PC-3 (cell line): ENCODE data around the gene SH3RF3. TPM values are rescaled to one million over a fixed set of nuclear protein-coding genes. Genes with fewer than 3 reads are reported as not detected.

ENCODE experiments used
- ATAC-seq: fragments of 200-7000 bp; cut with Tn5 transposase; 2 replicates; pipeline ENCODE4 v1.9.1; 2020; ENCODE audit warnings: mild to moderate bottlenecking, moderate library complexity
- BruUV-seq: library from RNA; stranded (reverse); fragments of 400-500 nt; replicated peaks from 2 replicates; lab custom pipeline; 2021; lab: Mats Ljungman, UMichigan
- CTCF ChIA-PET: fragments of 300-600 bp; sonication (Branson Sonifier 250); formaldehyde crosslinking; loops from one replicate; lab custom pipeline; 2022; ENCODE audit warnings: antibody characterized with exemption; lab: Charles Lee
- POLR2A ChIA-PET: fragments of 300-600 bp; sonication (Branson Sonifier 250); formaldehyde crosslinking; loops from one replicate; lab custom pipeline; 2022; ENCODE audit warnings: antibody characterized with exemption; ENCODE audit not compliant: unreplicated experiment; lab: Charles Lee
- DNase-seq: peaks from one replicate; pipeline ENCODE4 v3.0.0-alpha.2; 2015
- H2AFZ ChIP-seq: fragments of 300-600 bp; sonication (generic); 2 replicates; pipeline ENCODE4 v1.6.0; 2016; ENCODE audit warnings: antibody characterized with exemption, low read length
- H3F3A ChIP-seq: fragments of 300-600 bp; sonication (generic); one replicate; pipeline ENCODE4 v1.6.0; 2017; ENCODE audit warnings: antibody characterized with exemption, low read length, control low read depth, mild to moderate bottlenecking; ENCODE audit not compliant: unreplicated experiment
- H3K27ac ChIP-seq: fragments of 300-600 bp; sonication (generic); 2 replicates; pipeline ENCODE4 v1.5.1; 2016; ENCODE audit warnings: mild to moderate bottlenecking, low read length
- H3K27me3 ChIP-seq: fragments of 300-600 bp; sonication (generic); 2 replicates; pipeline ENCODE4 v1.6.1; 2016; ENCODE audit warnings: low read length, mixed read lengths
- H3K36me3 ChIP-seq: fragments of 300-600 bp; sonication (generic); 2 replicates; pipeline ENCODE4 v1.6.1; 2016; ENCODE audit warnings: low read depth, mixed run types, low read length, mixed read lengths
- H3K4me1 ChIP-seq: fragments of 300-600 bp; sonication (generic); 2 replicates; pipeline ENCODE4 v1.5.1; 2016; ENCODE audit warnings: low read length; ENCODE audit not compliant: insufficient read depth
- H3K4me2 ChIP-seq: fragments of 300-600 bp; sonication (generic); 2 replicates; pipeline ENCODE4 v1.6.0; 2016; ENCODE audit warnings: low read length
- H3K4me3 ChIP-seq: fragments of 300-600 bp; sonication (generic); 2 replicates; pipeline ENCODE4 v1.5.1; 2016; ENCODE audit warnings: mild to moderate bottlenecking, low read length, mixed read lengths
- H3K79me2 ChIP-seq: fragments of 300-600 bp; sonication (generic); 2 replicates; pipeline ENCODE4 v1.6.1; 2017; ENCODE audit warnings: low read length, mixed read lengths
- H3K9ac ChIP-seq: fragments of 300-600 bp; sonication (generic); 2 replicates; pipeline ENCODE4 v1.6.0; 2016; ENCODE audit warnings: mild to moderate bottlenecking, low read length
- H3K9me2 ChIP-seq: fragments of 300-600 bp; sonication (generic); replicated peaks from 2 replicates; pipeline ENCODE4 v1.6.1; 2016; ENCODE audit warnings: mixed run types, low read length, mixed read lengths
- H3K9me3 ChIP-seq: fragments of 300-600 bp; sonication (generic); 2 replicates; pipeline ENCODE4 v1.6.1; 2016; ENCODE audit warnings: low read length, mixed read lengths
- H4K20me1 ChIP-seq: fragments of 300-600 bp; sonication (generic); 2 replicates; pipeline ENCODE4 v1.6.1; 2016; ENCODE audit warnings: low read length, mixed read lengths
- EZH2 ChIP-seq: fragments of 300-600 bp; sonication (generic); IDR thresholded peaks from one replicate; pipeline ENCODE4 v1.6.1; 2017; ENCODE audit warnings: antibody characterized with exemption, mild to moderate bottlenecking, low read length; ENCODE audit not compliant: unreplicated experiment
- EZH2phosphoT487 ChIP-seq: fragments of 300-600 bp; sonication (generic); IDR thresholded peaks from 2 replicates; pipeline ENCODE4 v1.6.1; 2018; ENCODE audit warnings: mild to moderate bottlenecking, antibody characterized with exemption, low read length, borderline replicate concordance
- intact Hi-C: fragments of 100-400 bp; cut with micrococcal nuclease; formaldehyde crosslinking; loops from 2 replicates; pipeline ENCODE4 v1.9.0; 2023
- total RNA-seq: library from RNA; depleted of rRNA; stranded (reverse); fragments of >200 nt; gene quantifications from 2 replicates; pipeline ENCODE4 v1.2.3, GENCODE V29; 2014
- TF ChIP-seq, protein P1 (sequence below): fragments of 300-600 bp; sonication (generic); conservative IDR thresholded peaks from 2 replicates; pipeline ENCODE4 v1.5.1; 2017; ENCODE audit warnings: antibody characterized with exemption, low read depth, mild to moderate bottlenecking, low read length

Gene SH3RF3
- total RNA-seq, 1 experiment from 2014 or later = 11.7 TPM

DNA sequence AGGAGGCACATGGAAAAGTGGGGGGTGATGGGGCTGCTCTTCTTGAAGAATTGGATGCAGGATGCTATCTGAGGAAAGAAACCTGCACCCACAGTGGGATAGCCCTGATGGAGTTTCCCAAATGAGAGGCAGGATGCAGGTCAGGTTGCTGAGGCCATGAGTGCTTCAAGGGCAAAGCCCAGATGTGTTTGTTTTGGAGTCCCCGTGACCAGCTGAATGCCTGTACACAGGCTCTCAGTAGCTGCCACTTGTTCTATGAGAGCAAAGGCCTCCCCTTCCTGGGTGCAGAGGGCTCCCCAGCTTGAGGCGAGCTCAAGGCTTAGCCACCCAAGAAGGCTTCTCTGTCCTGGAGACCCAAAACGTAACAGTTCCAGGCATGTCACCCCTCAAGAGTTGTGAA is 292.1 kb downstream of the SH3RF3 start:
- ChIA-PET CTCF (no interaction called here), POLR2A (no interaction called here)
- TF ChIP-seq EZH2 (no peak), EZH2phosphoT487 (no peak)
- TF ChIP-seq, protein P1, sequence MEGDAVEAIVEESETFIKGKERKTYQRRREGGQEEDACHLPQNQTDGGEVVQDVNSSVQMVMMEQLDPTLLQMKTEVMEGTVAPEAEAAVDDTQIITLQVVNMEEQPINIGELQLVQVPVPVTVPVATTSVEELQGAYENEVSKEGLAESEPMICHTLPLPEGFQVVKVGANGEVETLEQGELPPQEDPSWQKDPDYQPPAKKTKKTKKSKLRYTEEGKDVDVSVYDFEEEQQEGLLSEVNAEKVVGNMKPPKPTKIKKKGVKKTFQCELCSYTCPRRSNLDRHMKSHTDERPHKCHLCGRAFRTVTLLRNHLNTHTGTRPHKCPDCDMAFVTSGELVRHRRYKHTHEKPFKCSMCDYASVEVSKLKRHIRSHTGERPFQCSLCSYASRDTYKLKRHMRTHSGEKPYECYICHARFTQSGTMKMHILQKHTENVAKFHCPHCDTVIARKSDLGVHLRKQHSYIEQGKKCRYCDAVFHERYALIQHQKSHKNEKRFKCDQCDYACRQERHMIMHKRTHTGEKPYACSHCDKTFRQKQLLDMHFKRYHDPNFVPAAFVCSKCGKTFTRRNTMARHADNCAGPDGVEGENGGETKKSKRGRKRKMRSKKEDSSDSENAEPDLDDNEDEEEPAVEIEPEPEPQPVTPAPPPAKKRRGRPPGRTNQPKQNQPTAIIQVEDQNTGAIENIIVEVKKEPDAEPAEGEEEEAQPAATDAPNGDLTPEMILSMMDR = no peak
- H3K4me3 ChIP-seq = no peak overlapping the region
- no peaks in the 10 kb centered on the region for H4K20me1 ChIP-seq
- intact Hi-C loops = no loop called here
- ATAC-seq (no peak), DNase-seq (no peak)
- H3K27ac ChIP-seq = no peak overlapping the region
- H3K9me2 ChIP-seq = no peaks in the 10 kb centered on the region
- H2AFZ ChIP-seq = no peak overlapping the region
- H3K4me1 ChIP-seq = peaks cover 9% of the 10 kb centered on the region; the same call in 1 of the 2 replicates
- no peaks in the 10 kb centered on the region for H3K36me3 ChIP-seq
- no peak overlapping the region for H3K9ac ChIP-seq
- no peaks in the 10 kb centered on the region for H3K79me2 ChIP-seq
- no TSS peak for BruUV-seq
- no peaks in the 10 kb centered on the region for H3K27me3 ChIP-seq
- H3F3A ChIP-seq = no peaks in the 10 kb centered on the region
- H3K4me2 ChIP-seq = no peak overlapping the region
- H3K9me3 ChIP-seq = no peaks in the 10 kb centered on the region

DNA sequence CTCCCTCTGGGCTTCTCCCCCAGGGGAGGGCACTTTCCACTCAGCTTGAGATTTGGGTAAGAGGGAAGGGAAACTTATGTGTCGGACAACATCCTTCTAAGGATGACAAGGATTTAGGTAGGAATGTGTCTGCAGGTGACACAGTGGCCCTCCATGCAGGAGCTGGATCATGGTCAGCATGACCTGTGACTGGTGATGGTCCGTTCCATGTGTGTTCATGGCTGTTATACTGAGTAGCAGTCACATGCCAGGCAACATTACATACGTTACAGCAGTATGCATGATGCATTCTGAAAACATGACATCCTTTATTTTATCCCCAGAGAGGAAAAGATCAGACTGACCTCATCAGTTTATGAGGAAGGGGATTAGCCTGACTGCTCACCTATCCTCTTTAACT is 292.6 kb downstream of the SH3RF3 start:
- no peaks in the 10 kb centered on the region for H3K79me2 ChIP-seq
- H3K4me1 ChIP-seq = peaks cover 9% of the 10 kb centered on the region; the same call in 1 of the 2 replicates
- no peaks in the 10 kb centered on the region for H4K20me1 ChIP-seq
- no peaks in the 10 kb centered on the region for H3F3A ChIP-seq
- DNase-seq (no peak), ATAC-seq (no peak)
- POLR2A ChIA-PET = no interaction called here
- no TSS peak for BruUV-seq
- H2AFZ ChIP-seq = no peak overlapping the region
- H3K36me3 ChIP-seq = no peaks in the 10 kb centered on the region
- H3K9ac ChIP-seq = no peak overlapping the region
- H3K4me3 ChIP-seq = no peak overlapping the region
- no peaks in the 10 kb centered on the region for H3K9me3 ChIP-seq
- TF ChIP-seq, protein P1 = no peak
- TF ChIP-seq EZH2 = no peak
- TF ChIP-seq EZH2phosphoT487 = no peak
- CTCF ChIA-PET = no interaction called here
- H3K27me3 ChIP-seq = no peaks in the 10 kb centered on the region
- no peak overlapping the region for H3K27ac ChIP-seq
- no peaks in the 10 kb centered on the region for H3K9me2 ChIP-seq
- intact Hi-C loops = no loop called here
- H3K4me2 ChIP-seq = no peak overlapping the region

- no peak overlapping the region for H3K9ac ChIP-seq
- H4K20me1 ChIP-seq = no peaks in the 10 kb centered on the region
- no peak overlapping the region for H2AFZ ChIP-seq
- no peak for DNase-seq
- no peak overlapping the region for H3K27ac ChIP-seq
- H3K9me2 ChIP-seq = no peaks in the 10 kb centered on the region
- no peak overlapping the region for H3K4me3 ChIP-seq
- no peaks in the 10 kb centered on the region for H3K9me3 ChIP-seq
- intact Hi-C loops = no loop called here
- H3K4me2 ChIP-seq = no peak overlapping the region
- ATAC-seq = no peak
- H3K4me1 ChIP-seq = peaks cover 9% of the 10 kb centered on the region; the same call in 1 of the 2 replicates
- no peaks in the 10 kb centered on the region for H3K79me2 ChIP-seq
- H3K36me3 ChIP-seq = no peaks in the 10 kb centered on the region
- BruUV-seq = no TSS peak
- TF ChIP-seq EZH2phosphoT487 (no peak), EZH2 (no peak)
- TF ChIP-seq, protein P1 = no peak
- no peaks in the 10 kb centered on the region for H3F3A ChIP-seq
- ChIA-PET POLR2A (no interaction called here), CTCF (no interaction called here)
- H3K27me3 ChIP-seq = no peaks in the 10 kb centered on the region
Observed at GRCh38 chr2:109422071-109422757, 293.2 kb downstream of the SH3RF3 start.
